Subcutaneous abdominal adipose tissue (tissue), 5 donors: ENCODE measurements around the gene ACKR4.

Experiments
- H3K27ac ChIP-seq: one replicate; pipeline ENCODE4 v1.7.0; 2013; ENCODE audit warnings: low read depth, mild to moderate bottlenecking, inconsistent platforms, low read length, moderate library complexity
- H3K27me3 ChIP-seq, 5 donors: one replicate each; pipeline ENCODE4 v1.7.0; 2013; ENCODE audit warnings: low read length in 5 of 5, inconsistent platforms in 1 of 5; ENCODE audit not compliant: control insufficient read depth in 5 of 5, insufficient read depth in 4 of 5
- H3K36me3 ChIP-seq, 5 donors: one replicate each; pipeline ENCODE4 v1.7.0; 2013; ENCODE audit warnings: low read length in 5 of 5; ENCODE audit not compliant: control insufficient read depth in 5 of 5, insufficient read depth in 5 of 5
- H3K4me1 ChIP-seq, 5 donors: one replicate each; pipeline ENCODE4 v1.7.0; 2013; ENCODE audit warnings: low read length in 5 of 5, mild to moderate bottlenecking in 3 of 5, moderate library complexity in 1 of 5; ENCODE audit not compliant: control insufficient read depth in 5 of 5, insufficient read depth in 5 of 5
- H3K4me3 ChIP-seq, 5 donors: one replicate each; pipeline ENCODE4 v1.7.0; 2013; ENCODE audit warnings: low read length in 5 of 5, low read depth in 1 of 5
- H3K9ac ChIP-seq, 5 donors: one replicate each; pipeline ENCODE4 v1.7.0; 2013; ENCODE audit warnings: low read length in 5 of 5, mild to moderate bottlenecking in 4 of 5, moderate library complexity in 3 of 5
- H3K9me3 ChIP-seq, 5 donors: one replicate each; pipeline ENCODE4 v1.7.0; 2013; ENCODE audit warnings: low read length in 5 of 5; ENCODE audit not compliant: control insufficient read depth in 5 of 5
- donor health status: healthy.
- donor health status: healthy.
- donor health status: healthy.
- donor health status: healthy.
- donor health status: healthy.

Gene ACKR4

GRCh38 chr3:132561003-132561402 lies 36.1 kb upstream of the ACKR4 start:
- Histone ChIP-seq H3K36me3 (peaks cover 2 to 21% (median 9%) of the 10 kb centered on the region in 5 donors), H3K4me3 (no peak overlapping the region), H3K9me3 (no peaks in the 10 kb centered on the region), H3K27ac (no peak overlapping the region), H3K9ac (no peak overlapping the region), H3K4me1 (peaks cover 4 to 41% (median 32%) of the 10 kb centered on the region in 5 donors), H3K27me3 (no peaks in the 10 kb centered on the region)

GRCh38 chr3:132563420-132564069 lies 33.5 kb upstream of the ACKR4 start:
- no peak overlapping the region for H3K9ac ChIP-seq
- peaks cover 0 to 24% (median 14%) of the 10 kb centered on the region in 5 donors for H3K4me1 ChIP-seq
- H3K9me3 ChIP-seq, result no peaks in the 10 kb centered on the region
- H3K27me3 ChIP-seq, result no peaks in the 10 kb centered on the region
- no peak overlapping the region for H3K4me3 ChIP-seq
- H3K36me3 ChIP-seq, result peaks cover 2 to 17% (median 9%) of the 10 kb centered on the region in 5 donors
- H3K27ac ChIP-seq, result peak overlapping the region; percentile 5

- no peaks in the 10 kb centered on the region for H3K27me3 ChIP-seq
- no peak overlapping the region for H3K27ac ChIP-seq
Measured at GRCh38 chr3:132564070-132564465, 33.0 kb upstream of the ACKR4 start.

GRCh38 chr3:132568422-132568821 lies 28.6 kb upstream of the ACKR4 start:
- Histone ChIP-seq H3K27ac (no peak overlapping the region), H3K4me3 (no peak overlapping the region), H3K9me3 (peaks cover 0 to 3% (median 0%) of the 10 kb centered on the region in 5 donors), H3K4me1 (peaks cover 0 to 25% (median 9%) of the 10 kb centered on the region in 5 donors), H3K9ac (peak overlapping the region in 1 of 5 donors; percentile 39), H3K36me3 (peaks cover 0 to 4% (median 2%) of the 10 kb centered on the region in 5 donors), H3K27me3 (no peaks in the 10 kb centered on the region)

More at GRCh38 chr3:132564070-132564465, 33.0 kb upstream of the ACKR4 start:
- H3K36me3 ChIP-seq, result peaks cover 2 to 12% (median 5%) of the 10 kb centered on the region in 5 donors
- H3K4me3 ChIP-seq, result no peak overlapping the region
- no peaks in the 10 kb centered on the region for H3K9me3 ChIP-seq
- peaks cover 0 to 25% (median 14%) of the 10 kb centered on the region in 5 donors for H3K4me1 ChIP-seq
- no peak overlapping the region for H3K9ac ChIP-seq

GRCh38 chr3:132569153-132569552 lies 27.9 kb upstream of the ACKR4 start:
- no peak overlapping the region for H3K9ac ChIP-seq
- peaks cover 0 to 25% (median 6%) of the 10 kb centered on the region in 5 donors for H3K4me1 ChIP-seq
- peaks cover 0 to 3% (median 0%) of the 10 kb centered on the region in 5 donors for H3K9me3 ChIP-seq
- peaks cover 0 to 4% (median 2%) of the 10 kb centered on the region in 5 donors for H3K36me3 ChIP-seq
- no peaks in the 10 kb centered on the region for H3K27me3 ChIP-seq
- peak overlapping the region; percentile 53 for H3K27ac ChIP-seq
- no peak overlapping the region for H3K4me3 ChIP-seq

GRCh38 chr3:132569580-132569979 lies 27.5 kb upstream of the ACKR4 start:
- Histone ChIP-seq H3K4me1 (peaks cover 0 to 25% (median 9%) of the 10 kb centered on the region in 5 donors), H3K9me3 (peaks cover 0 to 3% (median 0%) of the 10 kb centered on the region in 5 donors), H3K36me3 (peaks cover 0 to 4% (median 2%) of the 10 kb centered on the region in 5 donors), H3K9ac (no peak overlapping the region), H3K4me3 (no peak overlapping the region), H3K27me3 (no peaks in the 10 kb centered on the region), H3K27ac (peak overlapping the region; percentile 53)

GRCh38 chr3:132570016-132570415 lies 27.1 kb upstream of the ACKR4 start:
- H3K27me3 ChIP-seq, result no peaks in the 10 kb centered on the region
- H3K27ac ChIP-seq, result peak overlapping the region; percentile 53
- peaks cover 0 to 26% (median 9%) of the 10 kb centered on the region in 5 donors for H3K4me1 ChIP-seq
- no peak overlapping the region for H3K4me3 ChIP-seq
- no peak overlapping the region for H3K9ac ChIP-seq
- H3K9me3 ChIP-seq, result peaks cover 0 to 3% (median 0%) of the 10 kb centered on the region in 5 donors
- H3K36me3 ChIP-seq, result peaks cover 2 to 4% (median 3%) of the 10 kb centered on the region in 5 donors

- Histone ChIP-seq H3K36me3 (peaks cover 11 to 30% (median 16%) of the 10 kb centered on the region in 5 donors), H3K4me3 (no peak overlapping the region), H3K27me3 (no peaks in the 10 kb centered on the region), H3K9me3 (peaks cover 0 to 3% (median 0%) of the 10 kb centered on the region in 5 donors), H3K4me1 (peaks cover 0 to 37% (median 11%) of the 10 kb centered on the region in 5 donors), H3K9ac (no peak overlapping the region), H3K27ac (peak overlapping the region; percentile 72)
Measured at GRCh38 chr3:132573797-132574211, 23.3 kb upstream of the ACKR4 start.

- H3K27ac ChIP-seq, result no peak overlapping the region
- peaks cover 0 to 6% (median 2%) of the 10 kb centered on the region in 5 donors for H3K36me3 ChIP-seq
Measured at GRCh38 chr3:132587401-132587800, 9.7 kb upstream of the ACKR4 start.

GRCh38 chr3:132592216-132592615 lies 4.9 kb upstream of the ACKR4 start:
- Histone ChIP-seq H3K4me1 (peaks cover 0 to 31% (median 3%) of the 10 kb centered on the region in 5 donors), H3K27ac (no peak overlapping the region), H3K27me3 (no peaks in the 10 kb centered on the region), H3K36me3 (peaks cover 0 to 6% (median 2%) of the 10 kb centered on the region in 5 donors), H3K9me3 (no peaks in the 10 kb centered on the region), H3K9ac (no peak overlapping the region), H3K4me3 (no peak overlapping the region)

More at GRCh38 chr3:132587401-132587800, 9.7 kb upstream of the ACKR4 start:
- Histone ChIP-seq H3K4me1 (peaks cover 0 to 6% (median 0%) of the 10 kb centered on the region in 5 donors), H3K27me3 (no peaks in the 10 kb centered on the region), H3K4me3 (no peak overlapping the region), H3K9ac (no peak overlapping the region), H3K9me3 (no peaks in the 10 kb centered on the region)
